Neural progenitor cell (in vitro differentiated cells): Measurements from ENCODE around the gene DEFB115. TPM values are rescaled to one million over a fixed set of nuclear protein-coding genes. Genes with fewer than 3 reads are reported as not detected.

ENCODE experiments used
- DNase-seq: peaks from one replicate; pipeline ENCODE4 v3.0.0-alpha.2; 2016; ENCODE audit warnings: low spot score
- H2AFZ ChIP-seq: fragments of 200-600 bp; sonication (generic); replicated peaks from 2 replicates; pipeline ENCODE4 v1.6.1; 2016; ENCODE audit warnings: antibody characterized with exemption
- H3F3A ChIP-seq: fragments of 200-600 bp; sonication (generic); 2 replicates; pipeline ENCODE4 v1.6.1; 2016; ENCODE audit warnings: antibody characterized with exemption, low read depth
- H3K27ac ChIP-seq: fragments of 200-600 bp; sonication (generic); 2 replicates; pipeline ENCODE4 v1.5.1; 2016; ENCODE audit warnings: mild to moderate bottlenecking
- H3K27me3 ChIP-seq: fragments of 200-600 bp; sonication (generic); 2 replicates; pipeline ENCODE4 v1.6.1; 2016; ENCODE audit warnings: mild to moderate bottlenecking, moderate library complexity
- H3K36me3 ChIP-seq: fragments of 200-600 bp; sonication (generic); 2 replicates; pipeline ENCODE4 v1.5.1; 2016
- H3K4me1 ChIP-seq: fragments of 200-600 bp; sonication (generic); 2 replicates; pipeline ENCODE4 v1.6.1; 2016; ENCODE audit warnings: mixed run types
- H3K4me2 ChIP-seq: fragments of 200-600 bp; sonication (generic); 2 replicates; pipeline ENCODE4 v1.6.1; 2016
- H3K4me3 ChIP-seq: fragments of 200-600 bp; sonication (generic); 2 replicates; pipeline ENCODE4 v1.5.1; 2016
- H3K79me2 ChIP-seq: fragments of 200-600 bp; sonication (generic); 2 replicates; pipeline ENCODE4 v1.6.1; 2016; ENCODE audit warnings: low read depth
- H3K9ac ChIP-seq: fragments of 200-600 bp; sonication (generic); 2 replicates; pipeline ENCODE4 v1.6.1; 2016
- H3K9me3 ChIP-seq: fragments of 200-600 bp; sonication (generic); 2 replicates; pipeline ENCODE4 v1.5.1; 2016; ENCODE audit warnings: low read depth
- H4K20me1 ChIP-seq: fragments of 200-600 bp; sonication (generic); 2 replicates; pipeline ENCODE4 v1.6.1; 2016; ENCODE audit warnings: low read depth
- H3K27ac Mint-ChIP-seq: 3 replicates; pipeline ENCODE4 v1.8.0; 2021; ENCODE audit warnings: mixed read lengths
- H3K27me3 Mint-ChIP-seq: 2 replicates; pipeline ENCODE4 v1.8.0; 2022; ENCODE audit warnings: low read depth, mild to moderate bottlenecking, inconsistent platforms, moderate library complexity, mixed read lengths; ENCODE audit not compliant: insufficient read depth
- H3K36me3 Mint-ChIP-seq: 3 replicates; pipeline ENCODE4 v1.8.0; 2021; ENCODE audit warnings: mixed read lengths
- H3K4me1 Mint-ChIP-seq: 3 replicates; pipeline ENCODE4 v1.8.0; 2021; ENCODE audit warnings: mixed read lengths
- H3K4me3 Mint-ChIP-seq: 3 replicates; pipeline ENCODE4 v1.8.0; 2021; ENCODE audit warnings: mild to moderate bottlenecking, moderate library complexity, mixed read lengths
- H3K9me3 Mint-ChIP-seq: 3 replicates; pipeline ENCODE4 v1.8.0; 2020; ENCODE audit warnings: mixed read lengths
- CTCF ChIP-seq: fragments of 200-600 bp; sonication (generic); IDR thresholded peaks from 2 replicates; pipeline ENCODE4 v1.5.1; 2017; ENCODE audit warnings: antibody characterized with exemption, mild to moderate bottlenecking
- EZH2 ChIP-seq: fragments of 200-600 bp; sonication (generic); IDR thresholded peaks from 2 replicates; pipeline ENCODE4 v1.6.1; 2017; ENCODE audit warnings: antibody characterized with exemption, mild to moderate bottlenecking, moderate library complexity
- EZH2phosphoT487 ChIP-seq: fragments of 200-600 bp; sonication (generic); IDR thresholded peaks from 2 replicates; pipeline ENCODE4 v1.6.1; 2017; ENCODE audit warnings: antibody characterized with exemption
- total RNA-seq: library from RNA; depleted of rRNA; stranded (reverse); fragments of >200 nt; gene quantifications from 2 replicates; pipeline ENCODE4 v1.2.3, GENCODE V29; 2015; ENCODE audit warnings: low replicate concordance

DEFB115 gene
- total RNA-seq = not detected in 2 replicates

GRCh38 chr20:31257364-31257763 is at the start of gene DEFB115:
Gene DEFB115 (plus strand): TSS chr20:31257664. CDS start chr20:31257664, 0 bp downstream.
- H3K9me3 ChIP-seq = peaks cover 58% of the 10 kb centered on the region
- no peaks in the 10 kb centered on the region for H3K79me2 ChIP-seq

GRCh38 chr20:31236953-31237352 is 20.5 kb upstream of the DEFB115 start:
- Mint-ChIP-seq H3K4me3 (no peak overlapping the region), H3K36me3 (no peaks in the 10 kb centered on the region), H3K9me3 (no peaks in the 10 kb centered on the region), H3K27ac (no peak overlapping the region), H3K4me1 (no peaks in the 10 kb centered on the region), H3K27me3 (no peaks in the 10 kb centered on the region)
- H3K4me2 ChIP-seq = no peak overlapping the region
- no peaks in the 10 kb centered on the region for H3K27me3 ChIP-seq
- H3K4me1 ChIP-seq = no peaks in the 10 kb centered on the region
- no peaks in the 10 kb centered on the region for H3K36me3 ChIP-seq
- H3F3A ChIP-seq = no peaks in the 10 kb centered on the region
- H2AFZ ChIP-seq = no peak overlapping the region
- DNase-seq = no peak
- H3K79me2 ChIP-seq = no peaks in the 10 kb centered on the region
- H3K9ac ChIP-seq = no peak overlapping the region
- no peak for TF ChIP-seq EZH2
- no peaks in the 10 kb centered on the region for H4K20me1 ChIP-seq
- no peak overlapping the region for H3K4me3 ChIP-seq
- H3K9me3 ChIP-seq = peaks cover 79% of the 10 kb centered on the region
- no peak overlapping the region for H3K27ac ChIP-seq

More at GRCh38 chr20:31257364-31257763, at the start of gene DEFB115:
- TF ChIP-seq CTCF = no peak
- no peak for TF ChIP-seq EZH2phosphoT487
- no peak for TF ChIP-seq EZH2
- no peaks in the 10 kb centered on the region for H3K36me3 Mint-ChIP-seq
- H3K9ac ChIP-seq = no peak within 1 kb of the TSS
- DNase-seq = no peak
- no peaks in the 10 kb centered on the region for H3K27me3 ChIP-seq
- H3K4me2 ChIP-seq = no peak within 1 kb of the TSS
- no peak within 1 kb of the TSS for H3K4me3 Mint-ChIP-seq
- H3K4me1 Mint-ChIP-seq = no peaks in the 10 kb centered on the region
- no peaks in the 10 kb centered on the region for H3K36me3 ChIP-seq
- no peaks in the 10 kb centered on the region for H4K20me1 ChIP-seq
- H3K4me3 ChIP-seq = no peak within 1 kb of the TSS
- H3K27me3 Mint-ChIP-seq = no peaks in the 10 kb centered on the region
- H3K4me1 ChIP-seq = no peaks in the 10 kb centered on the region
- H3F3A ChIP-seq = no peaks in the 10 kb centered on the region
- H3K27ac Mint-ChIP-seq = no peak within 1 kb of the TSS
- peaks cover 40% of the 10 kb centered on the region for H3K9me3 Mint-ChIP-seq
- H2AFZ ChIP-seq = no peak within 1 kb of the TSS
- no peak within 1 kb of the TSS for H3K27ac ChIP-seq

- H3K27ac ChIP-seq = no peak overlapping the region
- no peak overlapping the region for H3K4me3 ChIP-seq
- Mint-ChIP-seq H3K27ac (no peak overlapping the region), H3K9me3 (no peaks in the 10 kb centered on the region), H3K27me3 (no peaks in the 10 kb centered on the region), H3K4me1 (no peaks in the 10 kb centered on the region), H3K36me3 (no peaks in the 10 kb centered on the region), H3K4me3 (no peak overlapping the region)
- DNase-seq = no peak
- H2AFZ ChIP-seq = no peak overlapping the region
- no peaks in the 10 kb centered on the region for H3F3A ChIP-seq
- TF ChIP-seq EZH2phosphoT487 (no peak), EZH2 (no peak), CTCF (no peak)
- H3K9me3 ChIP-seq = peaks cover 81% of the 10 kb centered on the region
- H3K4me1 ChIP-seq = no peaks in the 10 kb centered on the region
- H3K9ac ChIP-seq = no peak overlapping the region
- no peaks in the 10 kb centered on the region for H3K79me2 ChIP-seq
- H4K20me1 ChIP-seq = no peaks in the 10 kb centered on the region
- H3K36me3 ChIP-seq = no peaks in the 10 kb centered on the region
- H3K27me3 ChIP-seq = no peaks in the 10 kb centered on the region
- H3K4me2 ChIP-seq = no peak overlapping the region
Measured at GRCh38 chr20:31237763-31238162, 19.7 kb upstream of the DEFB115 start.

- Histone ChIP-seq H3K4me1 (no peaks in the 10 kb centered on the region), H3K36me3 (no peaks in the 10 kb centered on the region), H2AFZ (no peak overlapping the region), H3K79me2 (no peaks in the 10 kb centered on the region), H3F3A (no peaks in the 10 kb centered on the region), H3K4me2 (no peak overlapping the region), H3K27me3 (no peaks in the 10 kb centered on the region), H3K4me3 (no peak overlapping the region), H3K9me3 (peaks cover 82% of the 10 kb centered on the region), H3K27ac (no peak overlapping the region), H4K20me1 (no peaks in the 10 kb centered on the region), H3K9ac (no peak overlapping the region)
- no peak for DNase-seq
- Mint-ChIP-seq H3K4me3 (no peak overlapping the region), H3K9me3 (no peaks in the 10 kb centered on the region), H3K36me3 (no peaks in the 10 kb centered on the region), H3K27me3 (no peaks in the 10 kb centered on the region), H3K4me1 (no peaks in the 10 kb centered on the region), H3K27ac (no peak overlapping the region)
- no peak for TF ChIP-seq EZH2
- no peak for TF ChIP-seq EZH2phosphoT487
- no peak for TF ChIP-seq CTCF
Measured at GRCh38 chr20:31239139-31239538, 18.3 kb upstream of the DEFB115 start.
